Glomerular endothelial cell (primary cell): ENCODE results near the gene CAMTA1. TPM values are rescaled to one million over a fixed set of nuclear protein-coding genes. Genes with fewer than 3 reads are reported as not detected.

ENCODE experiments used
- DNase-seq: peaks from one replicate; pipeline ENCODE4 v3.0.0-alpha.2; 2011; ENCODE audit warnings: low read depth, low spot score; ENCODE audit errors: extremely low read depth
- total RNA-seq: library from RNA; depleted of rRNA; stranded (reverse); fragments of >200 nt; gene quantifications from 2 replicates; pipeline ENCODE4 v1.2.3, GENCODE V29; 2015

The CAMTA1 gene
- total RNA-seq, 1 donor from 2014 or later = 111 TPM

DNA sequence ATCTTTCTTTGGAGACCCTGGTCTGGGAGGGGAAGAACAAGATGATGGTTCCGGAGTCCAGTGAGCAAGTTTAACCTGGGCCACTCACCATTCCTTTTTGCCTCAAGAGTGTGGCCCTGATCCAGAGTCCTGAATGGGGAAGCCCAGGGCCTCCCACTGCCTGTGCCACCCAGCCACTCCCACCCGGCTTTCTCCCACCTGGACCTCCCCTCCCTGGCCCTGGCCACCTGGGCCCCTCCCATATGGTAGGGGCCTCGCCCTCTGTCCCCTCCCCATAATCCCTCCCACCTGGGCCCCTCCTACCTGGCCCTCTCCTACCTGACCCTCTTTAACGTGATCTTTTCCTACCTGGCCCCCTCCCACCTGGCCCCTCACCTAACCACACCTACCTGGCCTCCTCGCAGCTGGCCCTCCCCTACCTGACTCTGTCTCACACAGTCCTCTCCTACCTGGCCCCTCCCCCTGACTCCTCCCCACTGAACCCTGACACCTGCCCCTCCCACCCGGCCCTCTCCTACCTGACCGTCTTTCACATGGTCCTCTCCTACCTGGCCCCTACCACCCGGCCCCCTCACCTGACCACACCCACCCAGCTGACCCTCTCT, 765.1 kb downstream of the CAMTA1 start:
- DNase-seq = no peak

DNA sequence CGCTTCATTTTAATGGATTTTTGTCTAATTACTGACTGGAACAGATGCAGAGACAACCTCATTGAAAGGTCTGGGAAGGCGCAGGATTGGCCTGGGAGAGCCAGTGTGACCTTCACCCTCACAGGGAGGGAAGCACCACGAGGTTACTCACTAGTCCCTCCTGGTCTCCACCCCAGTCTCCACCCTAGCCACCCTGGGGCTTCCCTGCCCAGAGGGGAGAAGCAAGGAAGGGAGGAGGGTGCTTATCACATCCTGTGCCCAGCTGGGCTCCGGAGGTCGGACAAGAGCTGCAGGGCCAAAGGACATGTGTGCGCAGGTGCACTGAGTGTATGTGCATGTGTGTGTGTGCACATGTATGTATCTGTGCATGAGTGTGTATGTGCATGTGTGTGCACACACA, 765.7 kb downstream of the CAMTA1 start:
- no peak for DNase-seq

DNA sequence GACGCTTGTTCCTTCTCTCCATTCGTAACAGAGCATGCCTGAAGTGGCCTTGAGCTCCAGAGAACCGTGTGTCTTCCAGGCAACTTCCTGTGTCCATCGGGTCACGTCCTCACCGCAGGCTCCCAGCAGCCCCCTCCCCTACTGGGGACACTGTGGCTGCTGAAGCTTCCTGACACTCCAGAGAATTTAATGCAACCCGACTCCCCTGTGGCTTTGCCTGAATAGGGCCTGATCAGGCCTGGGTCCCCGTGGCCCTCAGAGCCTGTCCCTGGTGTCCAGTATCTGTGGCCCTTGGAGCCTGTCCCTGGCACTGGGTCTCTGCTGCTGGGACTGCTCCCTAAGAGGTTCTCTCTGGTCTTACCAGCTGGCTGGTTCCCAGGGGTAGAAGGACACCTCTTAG, 766.2 kb downstream of the CAMTA1 start:
- no peak for DNase-seq

DNA sequence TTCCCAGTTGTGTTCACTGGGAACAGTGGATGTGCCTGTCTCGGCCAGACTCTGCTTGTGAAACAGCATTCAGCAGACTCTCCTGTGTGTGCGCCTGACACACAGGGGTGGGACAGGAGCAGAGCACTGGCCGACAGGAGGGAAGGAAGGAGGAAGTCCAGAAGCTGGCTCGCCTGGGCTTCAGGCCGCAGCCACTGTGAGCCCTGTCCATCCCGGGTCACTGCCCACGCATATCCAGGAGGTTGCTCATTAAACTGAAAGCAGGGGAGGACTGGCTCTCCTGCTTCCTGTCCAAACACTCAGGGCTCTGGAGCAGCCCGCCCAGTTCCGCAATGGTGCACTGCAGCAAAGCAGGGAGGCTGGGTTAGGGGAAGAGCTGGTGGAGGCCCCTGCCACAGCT, 767.1 kb downstream of the CAMTA1 start:
- no peak for DNase-seq

DNA sequence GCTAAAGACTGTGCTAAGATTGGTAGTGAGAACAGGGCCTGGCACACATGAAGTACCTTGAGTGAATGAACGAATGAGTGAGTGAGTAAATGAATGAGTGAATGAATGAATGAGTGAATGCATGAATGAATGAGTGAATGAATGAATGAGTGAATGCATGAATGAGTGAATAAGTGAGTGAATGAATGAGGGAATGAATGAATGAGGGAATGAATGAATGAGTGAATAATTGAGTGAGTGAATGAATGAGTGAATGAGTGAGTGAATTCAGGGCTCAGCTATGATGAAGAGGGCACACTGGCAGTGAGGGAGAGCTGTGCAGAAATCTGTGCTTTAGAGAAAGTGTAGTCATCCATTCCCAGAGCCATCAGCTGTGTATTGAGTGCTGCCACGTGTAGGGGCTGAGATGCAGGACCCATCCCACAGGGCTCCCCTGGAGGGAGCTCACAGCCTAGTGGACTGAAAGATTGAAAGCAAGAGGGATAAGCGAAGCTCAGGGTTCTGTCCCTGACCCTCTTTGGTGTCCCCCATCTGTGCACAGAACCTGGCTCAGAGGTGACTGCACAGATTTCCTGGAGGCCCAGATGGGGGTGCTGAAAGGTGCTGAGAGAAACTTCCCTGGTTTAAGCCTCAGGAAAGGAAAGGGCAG, 767.9 kb downstream of the CAMTA1 start:
- DNase-seq = no peak

DNA sequence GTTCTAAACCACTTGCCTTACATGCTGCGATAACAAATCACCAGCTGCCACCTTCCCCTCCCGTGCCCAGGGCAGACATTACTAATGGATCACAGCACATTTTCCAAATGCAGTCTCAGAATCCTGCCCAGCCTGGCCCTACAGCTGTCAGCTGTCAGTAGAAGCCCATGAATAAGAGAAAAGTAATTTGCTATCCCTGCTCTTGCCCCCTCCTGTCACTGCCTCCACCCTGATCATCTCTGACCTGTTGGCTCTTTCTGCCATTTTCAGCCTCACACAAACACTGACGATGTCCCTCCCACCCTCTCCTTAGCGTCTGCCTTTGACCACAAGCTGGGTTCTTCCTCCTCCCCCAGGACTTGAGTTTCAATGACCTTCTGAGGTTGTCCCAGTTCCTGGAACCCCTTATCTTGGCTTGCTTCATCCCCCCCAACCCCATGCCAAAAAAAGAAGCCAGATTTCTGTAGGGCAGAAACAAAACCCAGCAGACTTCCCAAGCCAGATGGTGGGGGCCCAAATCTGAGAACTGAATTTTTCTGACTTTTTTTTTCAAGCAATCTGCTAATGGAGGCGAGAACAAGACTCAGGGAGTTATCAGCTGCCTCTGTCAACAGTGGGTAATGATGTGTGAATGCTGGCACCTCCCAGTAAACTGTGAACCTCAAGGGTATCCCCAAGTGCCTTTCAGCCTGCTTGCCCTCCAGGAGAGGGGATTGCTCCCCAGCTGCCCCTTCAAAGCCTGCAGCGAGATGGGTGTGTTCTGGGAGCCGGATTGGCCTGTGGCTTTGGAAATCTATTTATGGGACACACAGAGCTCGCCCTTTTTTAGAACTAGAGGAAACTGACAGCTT, 769.4 kb downstream of the CAMTA1 start:
- DNase-seq = no peak

DNA sequence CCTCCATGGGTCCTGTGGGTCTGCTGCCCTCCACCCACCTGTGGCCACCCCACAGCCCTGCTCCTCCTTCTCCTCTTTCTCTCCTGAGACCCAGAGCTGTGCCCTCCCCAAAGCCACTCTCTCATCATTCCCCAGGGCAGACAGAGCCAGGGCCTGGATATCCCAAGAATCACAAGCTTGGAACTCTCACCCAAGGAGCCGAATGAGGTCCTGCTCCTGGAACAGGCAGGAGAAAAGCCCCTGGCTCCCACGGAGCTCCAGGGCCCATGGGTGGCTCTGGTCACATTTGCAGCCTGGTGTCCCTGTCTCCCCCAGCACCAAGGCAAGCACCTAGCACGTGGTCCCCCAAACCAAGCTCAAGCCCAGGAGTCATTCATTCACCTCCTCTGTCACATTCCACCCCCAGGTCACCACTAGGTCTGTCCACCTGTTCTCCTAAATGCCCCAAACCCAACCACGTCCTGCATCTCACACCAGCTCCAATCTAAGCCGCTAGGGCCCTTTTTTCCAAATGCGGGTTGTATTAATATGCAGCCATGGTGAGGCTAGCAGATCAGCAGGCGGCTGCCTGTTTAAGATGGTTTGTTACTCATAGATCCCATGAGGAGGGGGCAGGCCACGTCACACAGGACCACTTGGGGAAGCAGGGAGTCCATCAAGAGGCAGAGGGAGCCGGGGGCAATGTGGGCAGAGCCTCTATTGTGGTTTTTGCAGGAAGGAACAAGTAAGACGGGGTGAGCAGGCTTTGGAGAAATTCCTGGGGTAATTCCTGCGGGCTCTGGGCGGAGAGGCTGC, 770.3 kb downstream of the CAMTA1 start:
- no peak for DNase-seq

DNA sequence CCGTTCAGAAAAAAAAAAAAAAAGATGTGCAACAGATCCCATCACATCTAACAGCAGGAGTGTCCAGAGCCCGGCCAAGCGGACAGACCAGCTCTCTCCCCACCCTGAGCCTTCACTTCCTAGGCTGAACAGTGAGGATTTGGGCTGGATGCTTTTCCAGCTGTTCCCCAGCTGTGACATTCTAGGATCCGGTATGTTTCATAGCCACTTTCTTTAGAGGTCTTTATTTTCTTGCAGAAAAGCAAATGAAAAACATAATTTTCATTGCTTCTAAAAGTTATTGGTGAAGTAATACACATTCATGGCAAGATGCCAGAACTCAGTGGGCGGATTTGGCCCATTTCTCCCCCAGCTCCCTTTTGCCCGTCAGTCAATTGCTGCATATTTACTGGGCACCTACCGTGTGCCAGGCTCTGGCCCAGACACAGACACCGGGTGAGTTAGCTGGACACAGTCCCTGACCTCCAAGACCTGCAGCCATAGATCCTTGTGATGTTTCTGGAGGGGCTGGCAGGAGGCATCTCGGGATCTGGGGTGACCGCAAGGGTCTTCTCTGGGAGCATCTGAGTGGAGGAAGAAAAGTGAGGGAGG, 772.1 kb downstream of the CAMTA1 start:
- DNase-seq = no peak

DNA sequence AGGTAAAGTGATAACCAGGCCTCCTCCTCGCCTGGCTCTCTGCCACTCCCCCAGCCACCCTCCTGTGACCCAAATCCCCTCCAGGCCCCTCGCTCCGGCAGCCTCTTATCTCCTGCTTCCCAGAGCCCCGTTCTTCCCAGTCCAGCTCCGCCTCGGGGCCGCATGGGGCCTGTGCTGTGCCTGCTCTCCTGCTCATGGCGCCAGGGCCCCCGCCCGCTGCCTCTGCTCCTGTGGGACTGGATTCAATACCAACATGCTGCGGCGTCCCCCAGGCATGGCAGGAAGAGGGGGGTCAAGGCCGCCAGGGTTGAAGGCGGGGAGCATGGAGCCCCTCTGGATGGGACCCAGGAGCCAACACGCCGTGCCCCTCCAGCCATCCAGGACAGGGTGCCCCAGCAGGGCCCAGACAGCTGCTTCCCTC, 772.8 kb downstream of the CAMTA1 start:
- DNase-seq = no peak

DNA sequence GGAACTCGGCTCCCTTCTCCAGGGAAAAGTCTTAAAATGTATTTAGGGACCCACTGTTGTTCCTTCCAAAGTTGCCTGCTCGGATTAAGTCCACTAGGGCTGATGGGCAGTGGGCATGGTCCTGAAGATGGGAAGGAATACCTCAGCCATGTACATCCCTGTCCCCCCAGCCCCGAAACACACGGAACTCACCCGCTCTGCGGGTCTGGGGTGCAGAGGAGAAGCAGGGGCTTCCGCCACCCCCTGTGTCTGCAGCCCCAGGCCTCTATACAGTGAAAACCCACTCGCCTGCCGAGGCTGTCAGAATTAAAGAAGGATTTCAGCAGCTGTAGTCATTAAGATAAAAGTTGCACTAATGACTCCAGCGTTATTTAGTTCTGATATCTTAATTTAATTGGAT, 773.2 kb downstream of the CAMTA1 start:
- no peak for DNase-seq

DNA sequence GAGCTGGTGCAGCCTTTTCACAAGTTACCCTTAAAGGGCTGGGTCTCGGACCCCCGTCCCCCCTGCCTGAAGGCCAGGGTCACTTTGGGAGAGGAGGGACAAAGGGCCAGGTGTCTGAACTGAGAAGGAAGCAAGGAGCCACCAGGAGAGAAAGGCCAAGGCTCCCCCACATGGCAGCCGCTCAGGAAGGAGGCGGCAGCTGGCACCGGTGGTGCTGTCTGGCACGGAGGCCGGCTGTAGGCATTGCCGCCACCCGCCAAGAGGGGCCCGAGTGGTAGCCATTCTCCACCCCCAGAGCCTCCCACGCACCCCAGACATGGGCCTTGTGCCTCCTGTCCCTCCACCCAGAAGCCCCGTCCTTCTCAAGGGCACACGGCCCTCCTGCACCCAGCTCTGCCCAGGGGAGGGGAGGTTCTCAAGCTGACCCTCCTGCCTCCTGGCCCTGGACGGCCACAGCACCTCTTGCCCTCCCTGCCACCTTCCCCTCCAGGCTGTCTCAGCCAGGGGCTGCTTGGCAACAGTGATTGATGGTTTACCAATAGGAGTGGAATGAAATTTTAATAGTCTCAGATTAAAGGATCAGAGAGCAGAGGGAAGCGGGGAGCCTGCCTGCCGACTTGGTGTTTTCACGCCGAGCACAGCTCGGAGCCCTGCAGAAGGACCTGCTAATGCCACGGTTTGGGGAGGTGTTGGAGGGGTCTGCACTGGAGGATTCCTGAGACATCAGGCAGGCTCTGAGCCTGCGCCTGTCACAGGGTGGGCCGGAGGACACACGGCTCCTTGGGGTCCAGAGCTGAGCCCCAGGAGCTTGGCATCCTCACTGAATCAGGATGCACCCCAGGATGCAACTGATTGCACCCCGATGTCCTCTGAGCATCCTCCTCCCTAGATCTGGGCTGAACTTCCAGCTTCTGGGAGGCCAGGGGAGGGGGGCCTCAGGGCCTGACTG, 773.9 kb downstream of the CAMTA1 start:
- no peak for DNase-seq

DNA sequence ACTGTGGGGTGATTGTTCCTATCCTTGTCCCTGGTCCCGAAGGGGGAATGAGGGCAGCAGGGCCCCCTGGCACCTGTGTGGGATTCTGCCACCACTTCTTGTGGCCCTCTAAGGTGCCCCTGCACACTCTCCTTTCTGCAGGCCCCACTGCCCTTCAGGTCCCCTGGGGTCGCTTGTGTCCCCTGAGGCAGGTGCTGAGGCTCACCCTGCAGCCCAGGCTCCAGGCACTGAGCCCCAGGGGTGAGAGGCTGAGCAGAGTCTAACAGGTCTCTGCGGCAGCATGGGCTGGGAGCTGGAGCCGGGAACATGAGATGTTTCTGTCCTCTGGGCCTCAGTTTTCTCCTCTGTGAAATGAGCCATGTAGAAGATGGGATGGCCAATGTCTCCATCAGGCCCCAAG, 774.9 kb downstream of the CAMTA1 start:
- DNase-seq = no peak

DNA sequence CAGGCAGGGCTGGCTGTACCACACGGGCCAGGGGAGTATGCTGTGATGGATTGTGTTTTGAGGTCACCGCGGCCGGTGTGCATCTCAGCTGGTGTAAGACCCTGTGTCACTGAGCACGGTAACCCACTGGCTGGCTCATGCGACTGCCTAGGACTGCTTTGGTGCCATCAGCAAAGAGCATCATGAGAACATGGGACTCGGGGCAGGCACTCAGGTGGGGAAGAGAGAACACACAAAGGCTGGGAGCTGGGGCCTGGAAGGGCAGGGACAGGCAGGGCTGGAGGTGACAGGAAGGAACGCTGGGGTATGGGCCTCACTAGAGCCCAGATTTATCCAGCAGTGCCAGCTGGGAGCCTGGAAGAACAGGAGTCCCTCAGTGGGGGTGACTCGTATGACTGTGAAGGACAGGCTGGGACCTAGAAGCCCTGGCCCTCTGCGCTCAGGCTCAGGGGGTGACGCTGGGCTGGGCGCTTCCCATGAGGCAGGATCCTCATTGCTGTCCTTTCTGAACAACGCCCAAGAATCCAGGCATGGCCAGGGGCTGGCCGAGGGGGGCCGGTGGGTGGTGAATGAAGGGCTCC, 775.4 kb downstream of the CAMTA1 start:
- no peak for DNase-seq

DNA sequence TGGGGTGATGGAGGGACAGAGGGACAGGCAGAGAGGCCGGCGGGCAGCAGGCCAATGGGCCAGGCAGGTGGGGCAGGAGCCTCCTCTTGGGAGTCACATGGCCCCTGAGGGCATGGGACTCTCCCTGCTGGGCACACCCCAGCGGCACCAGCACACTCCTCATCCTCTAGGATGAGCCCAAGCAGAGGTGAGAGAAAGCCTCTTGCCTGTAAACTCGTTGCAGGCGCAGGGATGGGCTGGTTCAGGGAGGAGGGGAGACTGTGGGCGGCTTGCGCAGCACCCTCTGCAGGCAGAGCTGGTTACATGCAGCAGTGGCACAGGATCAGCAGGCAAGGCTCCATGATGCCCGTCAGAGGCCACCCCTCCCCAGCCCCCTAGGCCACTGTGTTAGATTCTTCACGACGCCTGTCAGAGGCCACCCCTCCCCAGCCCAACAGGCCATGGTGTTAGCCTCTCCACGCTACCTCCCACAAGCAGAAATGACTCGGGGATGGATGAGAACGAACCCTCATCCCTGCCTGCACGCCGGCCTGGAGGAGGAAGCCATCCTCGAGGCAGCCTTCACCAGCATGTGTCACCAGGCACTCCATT, 776.2 kb downstream of the CAMTA1 start:
- no peak for DNase-seq

DNA sequence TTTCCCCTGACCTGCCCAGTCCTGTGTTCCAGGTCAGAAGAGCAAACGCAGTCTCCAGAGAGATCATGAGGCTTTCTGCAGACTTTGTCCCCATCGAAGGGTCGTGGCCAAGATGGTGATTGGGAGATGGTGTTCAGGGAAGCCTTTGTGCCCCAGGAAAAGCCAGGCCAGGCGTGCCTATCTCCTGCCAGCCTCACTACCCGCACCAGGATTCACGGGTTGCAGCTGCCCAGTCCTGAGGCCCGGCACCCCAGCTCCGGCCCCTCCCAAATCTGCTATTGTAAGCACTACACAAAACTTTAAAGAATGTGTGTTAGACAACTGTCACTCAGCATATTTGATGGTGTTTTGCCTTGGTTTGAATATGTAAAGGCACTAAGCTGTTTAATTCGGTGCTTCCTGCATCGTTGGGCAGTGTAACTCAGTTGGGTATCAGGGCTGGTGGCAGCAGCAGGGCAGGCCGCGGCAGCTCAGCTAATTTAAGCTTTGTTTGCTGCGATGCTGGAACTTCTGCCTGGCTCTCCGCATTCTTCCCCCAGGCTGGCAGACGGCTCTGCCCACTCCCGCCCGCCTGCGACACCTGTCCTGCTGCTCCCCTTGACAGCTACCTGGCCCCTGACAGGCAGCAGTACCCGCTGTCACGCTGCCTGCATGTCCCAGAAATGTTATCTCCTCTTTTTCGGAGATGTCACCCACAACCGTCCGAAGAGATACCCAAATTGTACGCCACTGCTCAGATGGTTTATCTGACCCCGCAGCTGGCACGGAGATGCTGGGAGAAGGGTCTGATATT, 776.9 kb downstream of the CAMTA1 start:
- DNase-seq = no peak

DNA sequence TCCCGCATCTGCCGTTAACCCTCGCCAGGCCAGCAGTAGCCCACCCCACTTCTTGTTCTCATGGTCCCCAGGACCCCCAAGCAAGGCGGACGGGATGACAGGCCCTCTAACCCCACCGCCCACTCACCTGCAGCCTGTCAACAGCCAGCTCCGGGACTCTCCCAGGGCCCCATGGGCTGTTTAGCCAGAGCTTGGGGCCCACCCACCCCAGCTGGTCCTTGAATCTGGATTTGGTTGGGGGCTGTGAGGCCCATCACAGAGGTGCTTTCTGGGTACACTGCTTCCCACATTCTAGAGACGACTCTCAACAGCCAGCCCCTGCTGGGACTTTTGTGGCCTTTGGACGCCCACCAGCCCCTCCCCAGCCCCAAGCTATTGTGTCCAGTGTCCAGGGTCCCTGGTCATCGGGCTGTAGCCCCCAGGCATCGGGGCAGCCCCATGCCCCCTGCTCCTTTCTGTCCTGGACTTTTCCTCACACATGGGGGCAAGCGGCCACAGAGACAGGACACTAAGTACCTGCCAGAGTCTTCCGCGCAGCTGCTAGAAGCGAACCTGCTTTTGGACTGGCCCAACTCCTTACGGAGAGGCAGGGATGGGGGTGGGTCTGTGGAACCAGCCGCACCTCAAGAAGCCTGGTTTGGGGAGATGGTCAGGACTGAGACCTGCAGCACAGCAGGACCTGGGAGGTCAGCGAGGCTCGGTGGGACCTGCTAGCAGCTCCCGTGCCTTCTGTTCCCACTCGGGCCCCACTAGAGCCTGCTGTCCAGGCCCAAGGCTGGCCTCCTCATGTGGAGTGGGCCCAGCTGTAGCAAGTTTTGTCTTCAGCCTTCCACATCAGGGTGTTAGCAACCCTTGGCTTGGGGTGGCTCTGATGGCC, 777.7 kb downstream of the CAMTA1 start:
- DNase-seq = no peak

DNA sequence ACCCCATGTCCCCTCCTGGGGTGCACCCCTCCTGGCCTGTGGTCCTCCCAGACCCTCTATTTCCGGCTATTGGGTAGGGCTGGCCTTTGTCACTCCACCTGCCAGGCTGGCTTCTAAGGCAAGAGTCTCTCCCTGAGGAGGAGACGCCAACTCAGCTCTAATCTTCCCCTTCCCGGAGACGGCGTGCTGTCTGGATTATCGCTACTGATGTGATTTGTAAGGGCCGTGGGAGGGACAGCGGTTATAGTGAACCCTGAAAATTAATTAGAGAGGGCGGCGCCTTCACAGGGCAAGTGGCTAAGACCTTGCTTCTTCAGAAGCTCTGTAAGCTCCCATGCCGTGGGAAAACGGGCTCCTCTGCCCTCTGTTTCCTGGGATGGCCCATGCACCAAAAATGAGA, 778.9 kb downstream of the CAMTA1 start:
- DNase-seq = no peak
